HepG2 (cell line): Measurements from ENCODE around the gene PSAPL1. TPM values are rescaled to one million over a fixed set of nuclear protein-coding genes. Genes with fewer than 3 reads are reported as not detected.

ENCODE experiments used
- ATAC-seq: fragments of 200-7000 bp; cut with Tn5 transposase; 3 replicates; pipeline ENCODE4 v1.9.1; 2020; ENCODE audit warnings: mild to moderate bottlenecking, moderate library complexity
- BruUV-seq: library from RNA; stranded (reverse); fragments of 400-500 nt; replicated peaks from 2 replicates; lab custom pipeline; 2021; lab: Mats Ljungman, UMichigan
- CTCF ChIA-PET: fragments of 300-600 bp; formaldehyde crosslinking; extraction: SDS; loops from one replicate; lab custom pipeline; 2021; ENCODE audit warnings: low total read pairs, inconsistent platforms, low intra/inter-chr PET ratio; lab: Yijun Ruan, JAX
- POLR2A ChIA-PET: fragments of 350-600 bp; sonication (Branson Sonifier 250); formaldehyde crosslinking; loops from one replicate; lab custom pipeline; 2020; ENCODE audit warnings: antibody characterized with exemption, inconsistent platforms; lab: Yijun Ruan, JAX
- DNase-seq: peaks from one replicate; pipeline ENCODE4 v3.0.0-alpha.2; 2015; ENCODE audit warnings: low spot score
- FAIRE-seq: peaks from 3 replicates; lab custom pipeline; 2011; peaks lifted over from hg19 to GRCh38; lab: Jason Lieb, UNC
- H2AFZ ChIP-seq: one replicate; pipeline ENCODE4 v1.6.1; 2011; ENCODE audit warnings: low read length, inconsistent platforms
- H3K27ac ChIP-seq: fragments of 300-600 bp; 3 replicates; pipeline ENCODE4 v1.8.0; 2011; ENCODE audit warnings: mixed run types, mild to moderate bottlenecking, mixed read lengths, low read length, inconsistent platforms; ENCODE audit not compliant: insufficient read depth; ENCODE audit errors: extremely low read length
- H3K27me3 ChIP-seq, 2 experiments: fragments of 200-600 bp in 1 of 2; 2 replicates in 1 of 2; 3 replicates in 1 of 2; pipeline versions ENCODE4 v1.6.0 to v1.8.0; 2011; ENCODE audit warnings: low read length in 2 of 2, mild to moderate bottlenecking in 2 of 2, moderate library complexity in 2 of 2, inconsistent platforms in 1 of 2; ENCODE audit not compliant: insufficient read depth in 2 of 2, control insufficient read depth in 1 of 2
- H3K36me3 ChIP-seq, 2 experiments: fragments of 200-600 bp in 1 of 2; replicated peaks in 1 of 2; 2 replicates in 1 of 2; 3 replicates in 1 of 2; pipeline versions ENCODE4 v1.5.1 to v1.8.0; 2011; ENCODE audit warnings: low read length in 2 of 2, inconsistent platforms in 1 of 2; ENCODE audit not compliant: insufficient read depth in 2 of 2, control insufficient read depth in 1 of 2
- H3K4me1 ChIP-seq: 2 replicates; pipeline ENCODE4 v1.5.1; 2012; ENCODE audit warnings: low read length, inconsistent platforms; ENCODE audit not compliant: insufficient read depth
- H3K4me2 ChIP-seq: 2 replicates; pipeline ENCODE4 v1.6.0; 2011; ENCODE audit warnings: low read depth, low read length, inconsistent platforms
- H3K4me3 ChIP-seq, 3 experiments: fragments of 200-600 bp in 1 of 3; sonication (generic), shearing (Covaris generic) in 1 of 3; replicated peaks in 1 of 3; 2 replicates each; pipeline ENCODE4 v1.5.1; 2011 to 2016; ENCODE audit warnings: low read length in 3 of 3, inconsistent platforms in 2 of 3, low read depth in 2 of 3, mild to moderate bottlenecking in 2 of 3, control low read depth in 1 of 3, mixed read lengths in 1 of 3; ENCODE audit not compliant: insufficient read depth in 1 of 3
- H3K79me2 ChIP-seq: one replicate; pipeline ENCODE4 v1.6.1; 2011; ENCODE audit warnings: low read length, inconsistent platforms; ENCODE audit not compliant: insufficient read depth
- H3K9ac ChIP-seq: 2 replicates; pipeline ENCODE4 v1.6.0; 2011; ENCODE audit warnings: mild to moderate bottlenecking, low read depth, low read length, inconsistent platforms; ENCODE audit not compliant: insufficient read depth
- H3K9me3 ChIP-seq: 2 replicates; pipeline ENCODE4 v1.5.1; 2012; ENCODE audit warnings: mild to moderate bottlenecking, low read length
- H4K20me1 ChIP-seq: 2 replicates; pipeline ENCODE4 v1.6.0; 2011; ENCODE audit warnings: inconsistent platforms, mild to moderate bottlenecking, low read length, moderate library complexity; ENCODE audit not compliant: insufficient read depth
- CENPX ChIP-seq: sonication (generic); formaldehyde crosslinking; IDR thresholded peaks from 2 replicates; pipeline ENCODE4 v1.9.0; 2021; ENCODE audit warnings: mild to moderate bottlenecking, missing genetic modification reagents, moderate library complexity
- TAF1 ChIP-seq: sonication (generic); formaldehyde crosslinking; IDR thresholded peaks from 2 replicates; pipeline ENCODE4 v1.4.0; 2020; ENCODE audit warnings: missing genetic modification reagents
- ZFP82 ChIP-seq: sonication (generic); formaldehyde crosslinking; IDR thresholded peaks from 2 replicates; pipeline ENCODE4 v1.5.1; 2020; ENCODE audit warnings: mild to moderate bottlenecking, missing genetic modification reagents, borderline replicate concordance
- ZNF317 ChIP-seq: sonication (generic); formaldehyde crosslinking; IDR thresholded peaks from 2 replicates; pipeline ENCODE4 v1.5.0; 2020; ENCODE audit warnings: mild to moderate bottlenecking, missing genetic modification reagents
- ZNF530 ChIP-seq: sonication (generic); formaldehyde crosslinking; IDR thresholded peaks from 2 replicates; pipeline ENCODE4 v1.5.0; 2020; ENCODE audit warnings: low read depth, mild to moderate bottlenecking, missing genetic modification reagents
- WGBS: methylation state at CpG from one replicate; pipeline ENCODE4 v1.1.6; 2017; ENCODE audit warnings: low lambda C conversion rate; 5-methylcytosine and 5-hydroxymethylcytosine counted together
- in situ Hi-C: cut with HindIII; loops from 2 replicates; pipeline ENCODE4 v1.10.0; 2017; ENCODE audit warnings: low pct_unique_long_range_greater_than_20kb; ENCODE audit not compliant: extremely low pct_ligation_motif_present
- intact Hi-C: fragments of 100-400 bp; cut with micrococcal nuclease; formaldehyde crosslinking; loops from one replicate; pipeline ENCODE4 v1.10.0; 2022; ENCODE audit not compliant: unreplicated experiment
- polyA plus RNA-seq, 8 experiments: library from polyadenylated mRNA; depleted of rRNA in 3 of 8; stranded (reverse) in 7 of 8; unstranded in 1 of 8; fragments of >200 nt; fragmentation: Illumina TruSeq in 4 of 8; extraction: Trizol in 4 of 8; gene quantifications; 2 replicates each; pipeline versions ENCODE4 v1.2.1 to v1.2.3, GENCODE V29; 2011 to 2016; ENCODE audit warnings: low read depth in 4 of 8, missing spikeins in 1 of 8, mixed read lengths in 1 of 8; ENCODE audit not compliant: insufficient read depth in 1 of 8
- total RNA-seq, 5 experiments: library from RNA; depleted of rRNA; stranded (reverse); fragments of >200 nt; fragmentation: Illumina TruSeq; extraction: Trizol; gene quantifications; 2 replicates each; pipeline ENCODE4 v1.2.3, GENCODE V29; 2016; ENCODE audit warnings: low read depth in 1 of 5
- TF ChIP-seq, protein P1 (sequence below): sonication (generic); formaldehyde crosslinking; IDR thresholded peaks from 2 replicates; pipeline ENCODE4 v1.8.0; 2022; ENCODE audit warnings: missing genetic modification reagents, mild to moderate bottlenecking, inconsistent platforms, borderline replicate concordance

Gene PSAPL1
- total and polyA plus RNA-seq, 2 of the 13 experiments (the other 11 are each of a cell fraction or from before 2014, with no cell fraction given): 0.02 to 0.16 TPM

DNA sequence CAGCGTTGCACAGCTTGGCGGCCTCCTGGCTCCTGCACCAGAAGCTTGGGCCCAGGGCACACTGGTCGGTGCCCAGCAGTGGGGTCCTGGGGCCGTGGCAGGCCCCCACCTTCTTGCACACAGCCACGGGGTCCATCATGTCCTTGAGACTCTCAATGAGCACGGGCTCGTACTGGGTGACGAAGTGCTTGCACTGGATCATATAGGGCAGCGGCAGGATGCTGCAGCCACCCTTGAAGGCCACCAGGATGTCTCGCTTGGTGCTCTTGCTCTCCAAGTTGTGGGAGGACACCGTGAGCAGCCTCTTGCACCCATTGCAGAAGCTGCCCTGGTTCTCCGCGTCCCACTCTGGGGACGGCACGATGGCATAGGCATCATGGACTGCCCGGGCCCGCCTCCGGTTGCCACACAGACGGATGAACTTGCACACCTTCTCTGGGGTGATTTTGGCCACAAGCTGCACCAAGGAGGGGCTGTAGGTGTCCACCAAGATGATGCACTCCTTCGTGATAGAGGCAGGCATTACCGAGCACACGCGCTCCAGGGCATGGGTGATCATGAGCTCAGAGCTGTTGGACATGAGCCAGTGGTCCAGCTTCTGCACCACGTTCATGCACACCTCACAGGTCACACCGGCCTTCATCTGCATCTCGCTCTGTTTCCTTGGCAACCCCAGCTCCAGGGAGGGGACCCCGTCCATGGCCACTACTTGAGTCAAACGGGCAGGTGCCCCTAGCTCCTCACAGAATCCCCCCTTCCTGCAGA is 1.2 kb downstream of the PSAPL1 start:
- no peaks in the 10 kb centered on the region for H4K20me1 ChIP-seq
- H3K36me3 ChIP-seq: no peaks in the 10 kb centered on the region
- in situ Hi-C loops (no loop called here), intact Hi-C loops (no loop called here)
- 68% methylated on average over 17 of the region's 28 CpGs for WGBS
- no peak overlapping the region for H3K4me2 ChIP-seq
- no peaks in the 10 kb centered on the region for H3K9me3 ChIP-seq
- no peak overlapping the region for H3K4me3 ChIP-seq
- H3K4me1 ChIP-seq: peaks cover 24% of the 10 kb centered on the region
- POLR2A ChIA-PET: no interaction called here
- BruUV-seq: no TSS peak
- TF ChIP-seq, protein P1, sequence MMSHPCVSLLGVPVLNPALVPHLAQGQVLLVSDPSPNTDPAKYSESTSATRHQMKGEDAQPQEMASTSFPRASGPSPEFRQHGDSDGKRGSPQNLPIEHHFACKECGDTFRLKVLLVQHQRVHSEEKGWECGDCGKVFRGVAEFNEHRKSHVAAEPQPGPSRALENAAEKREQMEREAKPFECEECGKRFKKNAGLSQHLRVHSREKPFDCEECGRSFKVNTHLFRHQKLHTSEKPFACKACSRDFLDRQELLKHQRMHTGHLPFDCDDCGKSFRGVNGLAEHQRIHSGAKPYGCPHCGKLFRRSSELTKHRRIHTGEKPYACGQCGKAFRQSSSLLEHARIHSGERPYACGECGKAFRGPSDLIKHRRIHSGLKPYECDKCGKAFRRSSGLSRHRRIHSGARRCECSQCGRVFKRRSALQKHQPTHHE (CRISPR knock-in tag): no peak
- TF ChIP-seq CENPX (no peak), ZFP82 (CRISPR knock-in tag) (no peak), ZNF317 (CRISPR knock-in tag) (no peak), ZNF530 (CRISPR knock-in tag) (no peak), TAF1 (CRISPR knock-in tag) (no peak)
- ATAC-seq (no peak), DNase-seq (no peak), FAIRE-seq (no peak)
- H3K9ac ChIP-seq: no peak overlapping the region
- peaks cover 4 to 40% of the 10 kb centered on the region in 2 experiments; a peak in 3 of 5 replicates for H3K27me3 ChIP-seq
- no peaks in the 10 kb centered on the region for H3K79me2 ChIP-seq
- H3K27ac ChIP-seq: no peak overlapping the region
- CTCF ChIA-PET: no interaction called here
- H2AFZ ChIP-seq: no peak overlapping the region
